Suprapubic skin (tissue), 4 donors: Measurements from ENCODE around the gene PCGF6. TPM values are rescaled to one million over a fixed set of nuclear protein-coding genes. Genes with fewer than 3 reads are reported as not detected.
A peak's percentile ranks its signal among the peaks of the same experiment; 100 is the strongest.

Source experiments
- DNase-seq, 2 donors: peaks; one replicate each; pipeline ENCODE4 v3.0.0-alpha.2; 2019; ENCODE audit warnings: low spot score in 2 of 2
- H3K27ac ChIP-seq: fragments of 200-600 bp; sonication (generic); one replicate; pipeline ENCODE4 v1.5.1; 2019
- H3K27me3 ChIP-seq: fragments of 200-600 bp; sonication (generic); one replicate; pipeline ENCODE4 v1.5.1; 2019
- H3K36me3 ChIP-seq: fragments of 200-600 bp; sonication (generic); one replicate; pipeline ENCODE4 v1.5.1; 2019
- H3K4me1 ChIP-seq: fragments of 200-600 bp; sonication (generic); one replicate; pipeline ENCODE4 v1.5.1; 2019
- H3K4me3 ChIP-seq: fragments of 200-600 bp; sonication (generic); one replicate; pipeline ENCODE4 v1.5.1; 2019; ENCODE audit warnings: mild to moderate bottlenecking
- H3K9me3 ChIP-seq: fragments of 200-600 bp; sonication (generic); one replicate; pipeline ENCODE4 v1.5.1; 2019
- CTCF ChIP-seq, 2 donors: fragments of 200-600 bp in 1 of 2; fragments of 450-650 bp in 1 of 2; sonication (generic) in 1 of 2; IDR thresholded peaks; one replicate each; pipeline ENCODE4 v1.5.1; 2016 to 2019; ENCODE audit warnings: antibody characterized with exemption in 2 of 2, mild to moderate bottlenecking in 1 of 2, moderate library complexity in 1 of 2
- EP300 ChIP-seq: sonication (generic); formaldehyde crosslinking; IDR thresholded peaks from one replicate; pipeline ENCODE4 v1.6.1; 2017; ENCODE audit warnings: antibody characterized with exemption
- POLR2A ChIP-seq, 2 donors: fragments of 450-650 bp; IDR thresholded peaks; one replicate each; pipeline ENCODE4 v1.6.1; 2017; ENCODE audit warnings: antibody characterized with exemption in 2 of 2, mild to moderate bottlenecking in 2 of 2, moderate library complexity in 2 of 2
- POLR2AphosphoS5 ChIP-seq, 3 donors: sonication (generic); formaldehyde crosslinking; IDR thresholded peaks; one replicate each; pipeline ENCODE4 v1.6.1; 2017; ENCODE audit warnings: antibody characterized with exemption in 3 of 3
- WGBS: methylation state at CpG from one replicate; pipeline ENCODE4 v1.1.5; 2018; 5-methylcytosine and 5-hydroxymethylcytosine counted together
- total RNA-seq, 4 donors: library from RNA; depleted of rRNA; stranded (reverse); fragments of >200 nt; gene quantifications; one replicate each; pipeline ENCODE4 v1.1.0, GENCODE V29; 2016

Gene PCGF6
- total RNA-seq, 4 donors from 2014 or later = 2.6 to 7.2 (median 4.9) TPM

- Histone ChIP-seq H3K4me1 (no peaks in the 10 kb centered on the region), H3K27ac (no peak overlapping the region), H3K27me3 (no peaks in the 10 kb centered on the region), H3K36me3 (peaks cover 73% of the 10 kb centered on the region), H3K9me3 (no peaks in the 10 kb centered on the region), H3K4me3 (no peak overlapping the region)
- peak in 1 of 2 donors; percentile 2 for DNase-seq
- no peak for TF ChIP-seq POLR2A (IDR thresholded peaks at IDR 0.05)
- TF ChIP-seq POLR2AphosphoS5 (IDR thresholded peaks at IDR 0.05) = no peak
- no peak for TF ChIP-seq CTCF (IDR thresholded peaks at IDR 0.05)
- TF ChIP-seq EP300 = no peak
- WGBS = 93% methylated on average over 7 of the region's 7 CpGs
These were observed 23.0 kb downstream of the PCGF6 start for GRCh38 chr10:103327906-103328305.

GRCh38 chr10:103316087-103316486 is 34.9 kb downstream of the PCGF6 start:
- DNase-seq = no peak
- Histone ChIP-seq H3K4me1 (no peaks in the 10 kb centered on the region), H3K36me3 (peaks cover 61% of the 10 kb centered on the region), H3K4me3 (no peak overlapping the region), H3K9me3 (no peaks in the 10 kb centered on the region), H3K27me3 (no peaks in the 10 kb centered on the region), H3K27ac (no peak overlapping the region)
- TF ChIP-seq POLR2AphosphoS5 (IDR thresholded peaks at IDR 0.05) (no peak), POLR2A (IDR thresholded peaks at IDR 0.05) (no peak), EP300 (no peak), CTCF (IDR thresholded peaks at IDR 0.05) (no peak)

- H3K36me3 ChIP-seq = peaks cover 70% of the 10 kb centered on the region
- H3K4me3 ChIP-seq = no peak overlapping the region
- H3K9me3 ChIP-seq = no peaks in the 10 kb centered on the region
- no peaks in the 10 kb centered on the region for H3K27me3 ChIP-seq
- 88% methylated on average over 1 of the region's 1 CpG for WGBS
- H3K27ac ChIP-seq = no peak overlapping the region
- no peaks in the 10 kb centered on the region for H3K4me1 ChIP-seq
- TF ChIP-seq POLR2AphosphoS5 (IDR thresholded peaks at IDR 0.05) (no peak), EP300 (no peak), POLR2A (IDR thresholded peaks at IDR 0.05) (no peak), CTCF (IDR thresholded peaks at IDR 0.05) (no peak)
- no peak for DNase-seq
These were observed 40.7 kb downstream of the PCGF6 start for GRCh38 chr10:103310197-103310596.

GRCh38 chr10:103307594-103307993 is 43.3 kb downstream of the PCGF6 start:
- H3K4me1 ChIP-seq = no peaks in the 10 kb centered on the region
- TF ChIP-seq CTCF (IDR thresholded peaks at IDR 0.05) (no peak), EP300 (no peak), POLR2A (IDR thresholded peaks at IDR 0.05) (no peak), POLR2AphosphoS5 (IDR thresholded peaks at IDR 0.05) (no peak)
- no peaks in the 10 kb centered on the region for H3K9me3 ChIP-seq
- no peaks in the 10 kb centered on the region for H3K27me3 ChIP-seq
- 94% methylated on average over 5 of the region's 5 CpGs for WGBS
- no peak for DNase-seq
- H3K4me3 ChIP-seq = no peak overlapping the region
- no peak overlapping the region for H3K27ac ChIP-seq
- peaks cover 64% of the 10 kb centered on the region for H3K36me3 ChIP-seq

GRCh38 chr10:103295374-103296015 is 55.4 kb downstream of the PCGF6 start:
- Histone ChIP-seq H3K27me3 (peaks cover 7% of the 10 kb centered on the region), H3K4me1 (no peaks in the 10 kb centered on the region), H3K9me3 (no peaks in the 10 kb centered on the region), H3K36me3 (peaks cover 2% of the 10 kb centered on the region), H3K27ac (no peak overlapping the region), H3K4me3 (no peak overlapping the region)
- DNase-seq = no peak
- WGBS = 82% methylated on average over 2 of the region's 2 CpGs
- no peak for TF ChIP-seq POLR2AphosphoS5 (IDR thresholded peaks at IDR 0.05)
- no peak for TF ChIP-seq POLR2A (IDR thresholded peaks at IDR 0.05)
- TF ChIP-seq CTCF (IDR thresholded peaks at IDR 0.05) = no peak
- no peak for TF ChIP-seq EP300
